Vein endothelial cell (primary cell): ENCODE measurements around the gene SCGB1C2. TPM values are rescaled to one million over a fixed set of nuclear protein-coding genes. Genes with fewer than 3 reads are reported as not detected.

Experiments
- small RNA-seq: library from RNA; depleted of rRNA; stranded (forward); fragments of <200 nt; gene quantifications from one replicate; pipeline ENCODE3, GENCODE V24; 2012
- total RNA-seq: library from RNA; depleted of rRNA; stranded (reverse); fragments of >200 nt; gene quantifications from 2 replicates; pipeline ENCODE4 v1.2.3, GENCODE V29; 2012

Gene SCGB1C2
- not detected in 2 replicates for total RNA-seq

GRCh38 chr17:137166-137807 is at the start of gene SCGB1C2:
Gene SCGB1C2, plus strand, starts transcription at chr17:137569. Its CDS starts 22 bp downstream, at chr17:137591.

GRCh38 chr17:181245-182049 is 44.1 kb downstream of the SCGB1C2 start, which contains the start of gene DOC2B:
Gene DOC2B, minus strand, starts transcription at chr17:181650. Its CDS starts 171 bp downstream, at chr17:181479.

Small RNAs within 50 kb of the gene (small RNA-seq; reads per million reads assigned to genes)
- not detected for gene RF00026

Other genes starting within 250 kb of the SCGB1C2 start
- gene DOC2B, start 44.1 kb downstream of the SCGB1C2 start, total RNA-seq: 1.6 and 3.3 TPM in 2 replicates
- gene RPH3AL, start 215.2 kb downstream of the SCGB1C2 start, total RNA-seq: 11.9 and 18.0 TPM in 2 replicates